Mucosa of stomach (tissue), 1 donor: ENCODE data around the gene IL1R1.

Experiments
- H3K27me3 ChIP-seq: one replicate; pipeline ENCODE4 v1.7.0; 2013; ENCODE audit warnings: mild to moderate bottlenecking, low read length; ENCODE audit not compliant: control insufficient read depth, insufficient read depth
- H3K36me3 ChIP-seq: one replicate; pipeline ENCODE4 v1.7.0; 2013; ENCODE audit warnings: low read length; ENCODE audit not compliant: control insufficient read depth, insufficient read depth
- H3K4me1 ChIP-seq: one replicate; pipeline ENCODE4 v1.7.0; 2013; ENCODE audit warnings: mild to moderate bottlenecking, low read length; ENCODE audit not compliant: control insufficient read depth, insufficient read depth
- H3K4me3 ChIP-seq: one replicate; pipeline ENCODE4 v1.7.0; 2013; ENCODE audit warnings: low read length
- H3K9ac ChIP-seq: one replicate; pipeline ENCODE4 v1.7.0; 2013; ENCODE audit warnings: mild to moderate bottlenecking, low read length, moderate library complexity
- H3K9me3 ChIP-seq: one replicate; pipeline ENCODE4 v1.7.0; 2013; ENCODE audit warnings: mild to moderate bottlenecking, low read length, moderate library complexity; ENCODE audit not compliant: control insufficient read depth
- donor health status: Pancreatic carcinoma.

IL1R1 gene

GRCh38 chr2:102145934-102146333 is 3.4 kb downstream of the IL1R1 start:
- no peak overlapping the region for H3K4me3 ChIP-seq
- H3K9me3 ChIP-seq, result no peaks in the 10 kb centered on the region
- H3K4me1 ChIP-seq, result no peaks in the 10 kb centered on the region
- no peaks in the 10 kb centered on the region for H3K36me3 ChIP-seq
- no peak overlapping the region for H3K9ac ChIP-seq
- peaks cover 8% of the 10 kb centered on the region for H3K27me3 ChIP-seq

- Histone ChIP-seq H3K4me3 (no peak overlapping the region), H3K36me3 (no peaks in the 10 kb centered on the region), H3K27me3 (no peaks in the 10 kb centered on the region), H3K9ac (no peak overlapping the region), H3K4me1 (no peaks in the 10 kb centered on the region), H3K9me3 (no peaks in the 10 kb centered on the region)
Measured at GRCh38 chr2:102147935-102148334, 5.4 kb downstream of the IL1R1 start.

- Histone ChIP-seq H3K4me3 (no peak overlapping the region), H3K4me1 (no peaks in the 10 kb centered on the region), H3K27me3 (no peaks in the 10 kb centered on the region), H3K9ac (no peak overlapping the region), H3K9me3 (no peaks in the 10 kb centered on the region), H3K36me3 (no peaks in the 10 kb centered on the region)
Measured at GRCh38 chr2:102149243-102149642, 6.7 kb downstream of the IL1R1 start.

GRCh38 chr2:102149644-102150455 is 7.3 kb downstream of the IL1R1 start:
- Histone ChIP-seq H3K9ac (no peak overlapping the region), H3K36me3 (no peaks in the 10 kb centered on the region), H3K4me1 (no peaks in the 10 kb centered on the region), H3K9me3 (no peaks in the 10 kb centered on the region), H3K27me3 (no peaks in the 10 kb centered on the region), H3K4me3 (no peak overlapping the region)

- no peaks in the 10 kb centered on the region for H3K9me3 ChIP-seq
- H3K4me1 ChIP-seq, result peaks cover 14% of the 10 kb centered on the region
- no peaks in the 10 kb centered on the region for H3K27me3 ChIP-seq
- no peaks in the 10 kb centered on the region for H3K36me3 ChIP-seq
- H3K9ac ChIP-seq, result no peak overlapping the region
- no peak overlapping the region for H3K4me3 ChIP-seq
Measured at GRCh38 chr2:102154364-102154763, 11.8 kb downstream of the IL1R1 start.

GRCh38 chr2:102154946-102155702 is 12.6 kb downstream of the IL1R1 start:
- no peaks in the 10 kb centered on the region for H3K9me3 ChIP-seq
- no peak overlapping the region for H3K9ac ChIP-seq
- no peak overlapping the region for H3K4me3 ChIP-seq
- H3K27me3 ChIP-seq, result no peaks in the 10 kb centered on the region
- peaks cover 14% of the 10 kb centered on the region for H3K4me1 ChIP-seq
- no peaks in the 10 kb centered on the region for H3K36me3 ChIP-seq

- Histone ChIP-seq H3K9me3 (no peaks in the 10 kb centered on the region), H3K4me3 (no peak overlapping the region), H3K36me3 (no peaks in the 10 kb centered on the region), H3K27me3 (no peaks in the 10 kb centered on the region), H3K4me1 (peaks cover 14% of the 10 kb centered on the region), H3K9ac (no peak overlapping the region)
Measured at GRCh38 chr2:102155703-102156515, 13.4 kb downstream of the IL1R1 start.

- Histone ChIP-seq H3K4me1 (peaks cover 14% of the 10 kb centered on the region), H3K9me3 (no peaks in the 10 kb centered on the region), H3K4me3 (no peak overlapping the region), H3K36me3 (no peaks in the 10 kb centered on the region), H3K9ac (no peak overlapping the region), H3K27me3 (no peaks in the 10 kb centered on the region)
Measured at GRCh38 chr2:102158011-102158755, 15.6 kb downstream of the IL1R1 start.

GRCh38 chr2:102159295-102159694 is 16.7 kb downstream of the IL1R1 start:
- Histone ChIP-seq H3K9me3 (no peaks in the 10 kb centered on the region), H3K36me3 (no peaks in the 10 kb centered on the region), H3K4me1 (peaks cover 14% of the 10 kb centered on the region), H3K9ac (no peak overlapping the region), H3K27me3 (no peaks in the 10 kb centered on the region), H3K4me3 (no peak overlapping the region)

- H3K36me3 ChIP-seq, result no peaks in the 10 kb centered on the region
- peaks cover 9% of the 10 kb centered on the region for H3K4me1 ChIP-seq
- H3K27me3 ChIP-seq, result no peaks in the 10 kb centered on the region
- no peak overlapping the region for H3K4me3 ChIP-seq
- H3K9ac ChIP-seq, result peak overlapping the region; percentile 1
- H3K9me3 ChIP-seq, result no peaks in the 10 kb centered on the region
Measured at GRCh38 chr2:102166189-102166845, 23.8 kb downstream of the IL1R1 start.
